ENCODE data around the gene AGO4.
"Not testable (repeated sequence)": the region's sequence is repeated elsewhere in the genome, so short reads cannot be mapped to it uniquely, and the experiment has no call there.

The AGO4 gene

DNA sequence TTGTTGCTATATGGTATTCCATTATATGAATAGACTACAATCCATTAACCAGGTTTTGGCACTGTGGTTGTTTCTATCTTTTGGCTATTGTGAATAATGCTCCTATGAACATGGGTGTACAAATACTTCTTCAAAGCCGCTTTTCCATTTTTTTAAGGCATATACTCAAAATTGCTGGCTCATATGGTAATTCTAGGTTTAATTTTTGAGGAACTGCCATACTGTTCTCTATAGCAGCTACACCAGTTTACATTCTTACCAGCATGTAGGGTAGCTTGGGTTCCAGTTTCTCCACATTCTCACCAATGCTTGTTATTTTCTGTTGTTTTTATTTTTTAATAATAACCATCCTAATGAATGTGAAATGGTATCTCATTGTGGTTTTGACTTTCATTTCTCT, 55.3 kb downstream of the AGO4 start:
- TF ChIP-seq CTCF (IDR thresholded peaks at IDR 0.05; ENCODE audit: low read depth, low read length), result no peak
- in situ Hi-C loops (cut with HindIII; ENCODE audit: low sequenced_read_pairs), result no loop called here
- DNase-seq (ENCODE audit: low read depth, low spot score), result no peak
- no peak overlapping the region for H3K4me3 ChIP-seq (ENCODE audit: low read depth, low read length)

- TF ChIP-seq CTCF (IDR thresholded peaks at IDR 0.05; ENCODE audit: low read depth, low read length), result no peak
- H3K4me3 ChIP-seq (ENCODE audit: low read depth, low read length), result no peak overlapping the region
- no peak for DNase-seq (ENCODE audit: low read depth, low spot score)
- in situ Hi-C loops (cut with HindIII; ENCODE audit: low sequenced_read_pairs), result no loop called here
Observed at GRCh38 chr1:35863881-35864625, 56.2 kb downstream of the AGO4 start.

DNA sequence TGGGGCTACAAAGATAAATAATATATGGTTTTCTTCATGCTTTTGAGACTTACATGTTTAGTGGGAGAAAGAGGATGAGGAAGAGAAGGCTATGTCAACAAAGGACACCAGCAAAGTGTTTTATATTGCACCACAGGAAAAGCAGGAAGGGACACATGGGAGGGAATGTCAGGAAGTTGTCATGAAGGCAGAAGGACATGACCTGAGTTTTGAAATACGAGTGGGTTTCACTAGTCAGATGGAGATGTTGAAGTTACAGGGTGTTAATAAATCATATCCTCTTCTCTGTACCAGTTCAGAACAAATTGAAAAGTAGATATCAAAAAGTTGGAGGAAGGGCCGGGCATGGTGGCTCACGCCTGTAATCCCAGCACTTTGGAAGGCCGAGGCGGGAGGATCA, 57.0 kb downstream of the AGO4 start:
- no peak overlapping the region for H3K4me3 ChIP-seq (ENCODE audit: low read depth, low read length)
- no peak for TF ChIP-seq CTCF (IDR thresholded peaks at IDR 0.05; ENCODE audit: low read depth, low read length)
- DNase-seq (ENCODE audit: low read depth, low spot score), result no peak
- in situ Hi-C loops (cut with HindIII; ENCODE audit: low sequenced_read_pairs), result no loop called here

DNA sequence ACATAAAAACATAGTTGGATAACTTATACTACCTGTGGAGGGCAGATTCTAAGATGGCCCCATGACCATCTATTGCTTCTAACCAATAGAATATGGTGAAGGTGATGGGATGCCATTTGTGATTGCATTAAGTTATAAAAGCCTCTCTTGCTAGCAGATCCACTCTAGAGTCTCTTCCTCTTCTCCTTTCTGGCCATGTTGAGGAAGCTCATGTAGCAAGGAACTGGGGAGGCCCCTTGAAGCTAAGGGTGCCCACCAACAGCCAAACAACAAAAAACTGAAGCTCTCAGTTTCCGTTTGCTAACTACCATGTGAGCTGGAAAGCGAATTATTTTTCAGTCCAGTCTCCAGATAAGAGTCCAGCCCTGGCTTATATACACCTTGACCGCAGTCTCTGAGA, 59.2 kb downstream of the AGO4 start:
- no peak overlapping the region for H3K4me3 ChIP-seq (ENCODE audit: low read depth, low read length)
- no peak for DNase-seq (ENCODE audit: low read depth, low spot score)
- no peak for TF ChIP-seq CTCF (IDR thresholded peaks at IDR 0.05; ENCODE audit: low read depth, low read length)
- in situ Hi-C loops (cut with HindIII; ENCODE audit: low sequenced_read_pairs), result no loop called here

GRCh38 chr1:35869245-35869950, 61.6 kb downstream of the AGO4 start:
- H3K4me3 ChIP-seq (ENCODE audit: low read depth, low read length); in situ Hi-C loops (cut with HindIII; ENCODE audit: low sequenced_read_pairs); DNase-seq (ENCODE audit: low read depth, low spot score): not testable (repeated sequence)

GRCh38 chr1:35870651-35871309, 63.0 kb downstream of the AGO4 start:
- in situ Hi-C loops (cut with HindIII; ENCODE audit: low sequenced_read_pairs), result no loop called here
- no peak for TF ChIP-seq CTCF (IDR thresholded peaks at IDR 0.05; ENCODE audit: low read depth, low read length)
- H3K4me3 ChIP-seq (ENCODE audit: low read depth, low read length), result no peak overlapping the region
- DNase-seq (ENCODE audit: low read depth, low spot score), result no peak

GRCh38 chr1:35873243-35873750, 65.5 kb downstream of the AGO4 start:
- DNase-seq (ENCODE audit: low read depth, low spot score), result no peak
- in situ Hi-C loops (cut with HindIII; ENCODE audit: low sequenced_read_pairs), result no loop called here
- H3K4me3 ChIP-seq (ENCODE audit: low read depth, low read length), result no peak overlapping the region
- no peak for TF ChIP-seq CTCF (IDR thresholded peaks at IDR 0.05; ENCODE audit: low read depth, low read length)

DNA sequence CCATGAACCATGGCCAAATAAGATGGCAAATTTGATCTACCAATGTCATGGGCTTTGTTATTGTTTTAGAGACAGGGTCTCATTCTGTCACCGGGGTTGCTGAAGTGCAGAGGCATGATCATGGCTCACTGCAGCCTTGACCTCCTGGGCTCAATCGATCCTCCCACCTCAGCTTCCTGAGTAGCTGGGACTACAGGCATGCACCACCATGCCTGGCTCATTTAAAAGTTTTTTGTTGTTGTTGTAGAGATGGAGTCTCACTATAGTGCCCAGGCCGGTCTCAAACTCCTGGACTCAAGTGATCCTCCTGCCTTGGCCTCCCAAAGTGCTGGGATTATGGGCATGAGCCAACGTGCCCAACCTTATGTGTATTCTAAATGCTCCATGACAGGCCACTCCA, 66.3 kb downstream of the AGO4 start:
- DNase-seq (ENCODE audit: low read depth, low spot score); in situ Hi-C loops (cut with HindIII; ENCODE audit: low sequenced_read_pairs); H3K4me3 ChIP-seq (ENCODE audit: low read depth, low read length): not testable (repeated sequence)
